ENCODE data around the gene KLHL24.

DNA sequence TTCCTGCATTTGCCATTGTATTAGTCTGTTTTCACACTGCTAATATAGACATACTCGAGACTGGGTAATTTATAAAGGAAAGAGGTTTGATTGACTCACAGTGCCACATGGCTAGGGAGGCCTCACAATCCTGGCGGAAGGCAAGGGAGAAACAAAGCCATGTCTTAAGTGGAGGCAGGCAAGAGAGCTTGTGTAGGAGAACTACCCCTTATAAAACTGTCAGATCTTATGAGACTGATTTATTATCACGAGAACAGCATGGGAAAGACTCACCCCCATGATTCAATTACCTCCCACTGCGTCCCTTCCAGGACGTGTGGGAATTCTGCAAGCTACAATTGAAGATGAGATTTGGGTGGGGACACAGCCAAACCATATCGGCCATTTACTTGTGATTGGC, 90.0 kb downstream of the KLHL24 start:
- TF ChIP-seq, protein P1, sequence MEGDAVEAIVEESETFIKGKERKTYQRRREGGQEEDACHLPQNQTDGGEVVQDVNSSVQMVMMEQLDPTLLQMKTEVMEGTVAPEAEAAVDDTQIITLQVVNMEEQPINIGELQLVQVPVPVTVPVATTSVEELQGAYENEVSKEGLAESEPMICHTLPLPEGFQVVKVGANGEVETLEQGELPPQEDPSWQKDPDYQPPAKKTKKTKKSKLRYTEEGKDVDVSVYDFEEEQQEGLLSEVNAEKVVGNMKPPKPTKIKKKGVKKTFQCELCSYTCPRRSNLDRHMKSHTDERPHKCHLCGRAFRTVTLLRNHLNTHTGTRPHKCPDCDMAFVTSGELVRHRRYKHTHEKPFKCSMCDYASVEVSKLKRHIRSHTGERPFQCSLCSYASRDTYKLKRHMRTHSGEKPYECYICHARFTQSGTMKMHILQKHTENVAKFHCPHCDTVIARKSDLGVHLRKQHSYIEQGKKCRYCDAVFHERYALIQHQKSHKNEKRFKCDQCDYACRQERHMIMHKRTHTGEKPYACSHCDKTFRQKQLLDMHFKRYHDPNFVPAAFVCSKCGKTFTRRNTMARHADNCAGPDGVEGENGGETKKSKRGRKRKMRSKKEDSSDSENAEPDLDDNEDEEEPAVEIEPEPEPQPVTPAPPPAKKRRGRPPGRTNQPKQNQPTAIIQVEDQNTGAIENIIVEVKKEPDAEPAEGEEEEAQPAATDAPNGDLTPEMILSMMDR (IDR thresholded peaks at IDR 0.05): no peak
- TF ChIP-seq POLR2A (IDR thresholded peaks at IDR 0.05): no peak
